ENCODE data around the gene ANKRD52. TPM values are rescaled to one million over a fixed set of nuclear protein-coding genes. Genes with fewer than 3 reads are reported as not detected.

Gene ANKRD52
- polyA plus RNA-seq, 1 donor (not counting 4 experiments of a cell fraction or from before 2014, with no cell fraction given) = 14.0 TPM

DNA sequence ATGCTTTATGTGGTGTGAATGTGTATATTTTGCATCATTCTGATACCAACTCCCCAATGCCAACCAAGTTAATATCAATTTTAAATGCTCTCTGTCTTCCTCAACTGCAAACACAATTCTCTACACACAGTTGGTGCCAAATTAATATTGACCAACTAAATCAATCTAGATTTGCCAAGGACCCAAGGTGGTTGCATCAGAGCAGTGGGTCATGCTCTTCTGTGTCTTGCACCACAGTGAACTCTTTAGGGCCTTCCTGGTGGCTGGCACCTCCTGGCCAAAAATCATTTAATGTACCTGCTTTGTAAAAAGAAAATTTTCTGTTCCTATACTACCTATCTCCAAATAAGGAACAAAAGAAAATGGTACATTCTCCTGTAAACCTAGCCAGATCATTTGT lies 22.7 kb upstream of the ANKRD52 start:
- H2AFZ ChIP-seq (ENCODE audit: control insufficient read depth, low read length) = no peak overlapping the region
- no peaks in the 10 kb centered on the region for H3K4me1 ChIP-seq (ENCODE audit: control insufficient read depth, extremely low read depth, insufficient read depth, low read length)
- DNase-seq (ENCODE audit: low read depth, low spot score) = no peak
- no peaks in the 10 kb centered on the region for H3K79me2 ChIP-seq (ENCODE audit: control insufficient read depth, insufficient read depth, low read length)
- H3K27ac ChIP-seq (ENCODE audit: control insufficient read depth, insufficient read depth, low read length) = no peak overlapping the region
- no peaks in the 10 kb centered on the region for H3K27me3 ChIP-seq (ENCODE audit: control insufficient read depth, extremely low read depth, insufficient read depth, low read length)
- H3K36me3 ChIP-seq (ENCODE audit: control insufficient read depth in 2 of 2, extremely low read depth in 1 of 2, insufficient read depth in 2 of 2, low read length in 2 of 2) = peaks cover 26 to 42% of the 10 kb centered on the region in 2 experiments
- H3K4me3 ChIP-seq (ENCODE audit: control insufficient read depth in 2 of 3, extremely low read depth in 1 of 3, insufficient read depth in 2 of 3, low read depth in 1 of 3, low read length in 3 of 3) = no peak overlapping the region
- dilution Hi-C loops (cut with MboI; ENCODE audit: extremely low pct_ligation_motif_present, low sequenced_read_pairs) = no loop called here
- H3K9me1 ChIP-seq (ENCODE audit: control insufficient read depth, extremely low read depth, insufficient read depth, low read length) = no peaks in the 10 kb centered on the region
- no peaks in the 10 kb centered on the region for H3K9me3 ChIP-seq (ENCODE audit: control insufficient read depth, low read depth, low read length)
- no peaks in the 10 kb centered on the region for H4K20me1 ChIP-seq (ENCODE audit: control insufficient read depth, extremely low read depth, insufficient read depth, low read length)
- H3K4me2 ChIP-seq (ENCODE audit: control insufficient read depth, extremely low read depth, insufficient read depth, low read depth, low read length) = no peak overlapping the region
- no peak for TF ChIP-seq EZH2 (IDR thresholded peaks at IDR 0.05; ENCODE audit: low read length)
- TF ChIP-seq, protein P1, sequence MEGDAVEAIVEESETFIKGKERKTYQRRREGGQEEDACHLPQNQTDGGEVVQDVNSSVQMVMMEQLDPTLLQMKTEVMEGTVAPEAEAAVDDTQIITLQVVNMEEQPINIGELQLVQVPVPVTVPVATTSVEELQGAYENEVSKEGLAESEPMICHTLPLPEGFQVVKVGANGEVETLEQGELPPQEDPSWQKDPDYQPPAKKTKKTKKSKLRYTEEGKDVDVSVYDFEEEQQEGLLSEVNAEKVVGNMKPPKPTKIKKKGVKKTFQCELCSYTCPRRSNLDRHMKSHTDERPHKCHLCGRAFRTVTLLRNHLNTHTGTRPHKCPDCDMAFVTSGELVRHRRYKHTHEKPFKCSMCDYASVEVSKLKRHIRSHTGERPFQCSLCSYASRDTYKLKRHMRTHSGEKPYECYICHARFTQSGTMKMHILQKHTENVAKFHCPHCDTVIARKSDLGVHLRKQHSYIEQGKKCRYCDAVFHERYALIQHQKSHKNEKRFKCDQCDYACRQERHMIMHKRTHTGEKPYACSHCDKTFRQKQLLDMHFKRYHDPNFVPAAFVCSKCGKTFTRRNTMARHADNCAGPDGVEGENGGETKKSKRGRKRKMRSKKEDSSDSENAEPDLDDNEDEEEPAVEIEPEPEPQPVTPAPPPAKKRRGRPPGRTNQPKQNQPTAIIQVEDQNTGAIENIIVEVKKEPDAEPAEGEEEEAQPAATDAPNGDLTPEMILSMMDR (optimal IDR thresholded peaks at IDR 0.05 in 1 of 3, IDR thresholded peaks at IDR 0.05 in 1 of 3, conservative IDR thresholded peaks at IDR 0.05 in 1 of 3; ENCODE audit: extremely low read depth in 1 of 3, insufficient read depth in 2 of 3, low read length in 3 of 3) = no peak
- no peak for FAIRE-seq
- no peak overlapping the region for H3K9ac ChIP-seq (ENCODE audit: control insufficient read depth, extremely low read depth, insufficient read depth, low read length)

GRCh38 chr12:56278905-56279304 lies 20.7 kb upstream of the ANKRD52 start:
- no peak overlapping the region for H3K4me3 ChIP-seq (ENCODE audit: control insufficient read depth in 2 of 3, extremely low read depth in 1 of 3, insufficient read depth in 2 of 3, low read depth in 1 of 3, low read length in 3 of 3)
- no peak overlapping the region for H3K4me2 ChIP-seq (ENCODE audit: control insufficient read depth, extremely low read depth, insufficient read depth, low read depth, low read length)
- no peak overlapping the region for H3K9ac ChIP-seq (ENCODE audit: control insufficient read depth, extremely low read depth, insufficient read depth, low read length)
- no peaks in the 10 kb centered on the region for H3K9me1 ChIP-seq (ENCODE audit: control insufficient read depth, extremely low read depth, insufficient read depth, low read length)
- no peak for DNase-seq (ENCODE audit: low read depth, low spot score)
- H3K27ac ChIP-seq (ENCODE audit: control insufficient read depth, insufficient read depth, low read length) = no peak overlapping the region
- no peaks in the 10 kb centered on the region for H4K20me1 ChIP-seq (ENCODE audit: control insufficient read depth, extremely low read depth, insufficient read depth, low read length)
- H3K27me3 ChIP-seq (ENCODE audit: control insufficient read depth, extremely low read depth, insufficient read depth, low read length) = no peaks in the 10 kb centered on the region
- FAIRE-seq = no peak
- H3K9me3 ChIP-seq (ENCODE audit: control insufficient read depth, low read depth, low read length) = no peaks in the 10 kb centered on the region
- H3K4me1 ChIP-seq (ENCODE audit: control insufficient read depth, extremely low read depth, insufficient read depth, low read length) = no peaks in the 10 kb centered on the region
- no peaks in the 10 kb centered on the region for H3K79me2 ChIP-seq (ENCODE audit: control insufficient read depth, insufficient read depth, low read length)
- no peak overlapping the region for H2AFZ ChIP-seq (ENCODE audit: control insufficient read depth, low read length)
- H3K36me3 ChIP-seq (ENCODE audit: control insufficient read depth in 2 of 2, extremely low read depth in 1 of 2, insufficient read depth in 2 of 2, low read length in 2 of 2) = peaks cover 37 to 42% of the 10 kb centered on the region in 2 experiments
- dilution Hi-C loops (cut with MboI; ENCODE audit: extremely low pct_ligation_motif_present, low sequenced_read_pairs) = no loop called here
- TF ChIP-seq EZH2 (IDR thresholded peaks at IDR 0.05; ENCODE audit: low read length) = no peak
- TF ChIP-seq, protein P1 (optimal IDR thresholded peaks at IDR 0.05 in 1 of 3, IDR thresholded peaks at IDR 0.05 in 1 of 3, conservative IDR thresholded peaks at IDR 0.05 in 1 of 3; ENCODE audit: extremely low read depth in 1 of 3, insufficient read depth in 2 of 3, low read length in 3 of 3) = no peak
